IMR-90 (cell line): ENCODE data around the gene ANXA2. TPM values are rescaled to one million over a fixed set of nuclear protein-coding genes. Genes with fewer than 3 reads are reported as not detected.

Experiments
- ATAC-seq: fragments of 200-7000 bp; cut with Tn5 transposase; 2 replicates; pipeline ENCODE4 v1.9.1; 2020; ENCODE audit warnings: low read depth, mild to moderate bottlenecking, moderate library complexity
- BruUV-seq: library from RNA; stranded (reverse); fragments of 400-500 nt; replicated peaks from 2 replicates; lab custom pipeline; 2021; lab: Mats Ljungman, UMichigan
- CTCF ChIA-PET: fragments of 300-600 bp; formaldehyde crosslinking; extraction: SDS; loops from one replicate; lab custom pipeline; 2021; ENCODE audit warnings: antibody characterized with exemption; lab: Yijun Ruan, JAX
- POLR2A ChIA-PET: fragments of 300-600 bp; sonication (Branson Sonifier 250); formaldehyde crosslinking; loops from one replicate; lab custom pipeline; 2022; ENCODE audit warnings: antibody characterized with exemption; ENCODE audit not compliant: unreplicated experiment; lab: Charles Lee
- DNase-seq: peaks from one replicate; pipeline ENCODE4 v3.0.0; 2013
- H2AFZ ChIP-seq: replicated peaks from 2 replicates; pipeline ENCODE3; 2013; ENCODE audit warnings: low read length, mild to moderate bottlenecking; ENCODE audit not compliant: poor library complexity
- H2AK5ac ChIP-seq: 2 replicates; pipeline ENCODE4 v1.6.1; 2013; ENCODE audit warnings: low read depth, low read length, inconsistent platforms
- H2AK9ac ChIP-seq: replicated peaks from 2 replicates; pipeline ENCODE3; 2013; ENCODE audit warnings: mild to moderate bottlenecking, low read depth, low read length, moderate library complexity; ENCODE audit not compliant: poor library complexity
- H2BK120ac ChIP-seq: 2 replicates; pipeline ENCODE4 v1.6.1; 2013; ENCODE audit warnings: low read depth, low read length, inconsistent platforms
- H2BK15ac ChIP-seq: 3 replicates; pipeline ENCODE4 v1.6.1; 2013; ENCODE audit warnings: low read depth, low read length, inconsistent platforms
- H2BK20ac ChIP-seq: 2 replicates; pipeline ENCODE4 v1.6.1; 2013; ENCODE audit warnings: low read depth, mild to moderate bottlenecking, inconsistent platforms, low read length, moderate library complexity
- H2BK5ac ChIP-seq: 2 replicates; pipeline ENCODE4 v1.6.1; 2013; ENCODE audit warnings: mild to moderate bottlenecking, low read depth, low read length, inconsistent platforms; ENCODE audit not compliant: poor library complexity, severe bottlenecking
- H3K14ac ChIP-seq: replicated peaks from 2 replicates; pipeline ENCODE4 v1.6.1; 2013; ENCODE audit warnings: low read depth, low read length, inconsistent platforms
- H3K18ac ChIP-seq: 2 replicates; pipeline ENCODE4 v1.6.1; 2013; ENCODE audit warnings: low read depth, low read length, control low read depth
- H3K23ac ChIP-seq: 2 replicates; pipeline ENCODE4 v1.6.1; 2013; ENCODE audit warnings: low read depth, low read length, inconsistent platforms
- H3K27ac ChIP-seq: 2 replicates; pipeline ENCODE4 v1.5.1; 2013; ENCODE audit warnings: mild to moderate bottlenecking, control low read depth, low read length; ENCODE audit not compliant: insufficient read depth
- H3K27me3 ChIP-seq: 2 replicates; pipeline ENCODE4 v1.6.1; 2013; ENCODE audit warnings: low read length; ENCODE audit not compliant: control insufficient read depth, insufficient read depth
- H3K36me3 ChIP-seq: 2 replicates; pipeline ENCODE4 v1.6.1; 2013; ENCODE audit warnings: low read length, mixed read lengths; ENCODE audit not compliant: control insufficient read depth, insufficient read depth
- H3K4ac ChIP-seq: 2 replicates; pipeline ENCODE4 v1.6.1; 2013; ENCODE audit warnings: low read depth, low read length, inconsistent platforms
- H3K4me1 ChIP-seq: 2 replicates; pipeline ENCODE4 v1.6.1; 2013; ENCODE audit warnings: low read length, mixed read lengths; ENCODE audit not compliant: control insufficient read depth, insufficient read depth
- H3K4me2 ChIP-seq: 2 replicates; pipeline ENCODE4 v1.6.1; 2013; ENCODE audit warnings: low read depth, mild to moderate bottlenecking, control low read depth, low read length, moderate library complexity
- H3K4me3 ChIP-seq: 2 replicates; pipeline ENCODE4 v1.5.1; 2013; ENCODE audit warnings: low read depth, mild to moderate bottlenecking, control low read depth, low read length, moderate library complexity; ENCODE audit not compliant: insufficient read depth
- H3K56ac ChIP-seq: 2 replicates; pipeline ENCODE4 v1.6.1; 2013; ENCODE audit warnings: low read length, inconsistent platforms; ENCODE audit not compliant: insufficient read depth; ENCODE audit errors: extremely low read depth
- H3K79me1 ChIP-seq, 2 experiments: 2 replicates each; pipeline ENCODE4 v1.6.1; 2013; ENCODE audit warnings: low read length in 2 of 2, inconsistent platforms in 1 of 2, low read depth in 1 of 2
- H3K9ac ChIP-seq: 2 replicates; pipeline ENCODE4 v1.6.1; 2013; ENCODE audit warnings: low read depth, low read length, control low read depth
- H3K9me1 ChIP-seq: 2 replicates; pipeline ENCODE4 v1.6.1; 2013; ENCODE audit warnings: low read length, inconsistent platforms; ENCODE audit not compliant: insufficient read depth
- H3K9me3 ChIP-seq: 2 replicates; pipeline ENCODE4 v1.6.1; 2013; ENCODE audit warnings: low read length; ENCODE audit not compliant: control insufficient read depth, insufficient read depth
- H4K20me1 ChIP-seq: 2 replicates; pipeline ENCODE4 v1.6.1; 2013; ENCODE audit warnings: low read length, inconsistent platforms; ENCODE audit not compliant: insufficient read depth
- H4K5ac ChIP-seq: 2 replicates; pipeline ENCODE4 v1.6.1; 2013; ENCODE audit warnings: mild to moderate bottlenecking, low read depth, low read length, control low read depth
- H4K8ac ChIP-seq, 2 experiments: 2 replicates each; pipeline ENCODE4 v1.6.1; 2013; ENCODE audit warnings: low read depth in 2 of 2, low read length in 2 of 2, control low read depth in 1 of 2, inconsistent platforms in 1 of 2
- H4K91ac ChIP-seq: 2 replicates; pipeline ENCODE4 v1.6.1; 2013; ENCODE audit warnings: low read depth, low read length, inconsistent platforms; ENCODE audit not compliant: insufficient read depth
- BHLHE40 ChIP-seq: fragments of 150-350 bp; IDR thresholded peaks from 2 replicates; pipeline ENCODE4 v1.6.1; 2016; ENCODE audit warnings: mild to moderate bottlenecking, low read depth, low read length
- CEBPB ChIP-seq: IDR thresholded peaks from 2 replicates; pipeline ENCODE4 v1.6.1; 2012; ENCODE audit warnings: low read depth, low read length, improper control_type of control experiment
- CHD1 ChIP-seq: IDR thresholded peaks from 2 replicates; pipeline ENCODE4 v1.6.1; 2012; ENCODE audit warnings: low read depth, low read length, improper control_type of control experiment
- CTCF ChIP-seq: conservative IDR thresholded peaks from 2 replicates; pipeline ENCODE4 v1.5.1; 2012; ENCODE audit warnings: mild to moderate bottlenecking, low read depth, low read length, improper control_type of control experiment
- ELK1 ChIP-seq: fragments of 150-350 bp; IDR thresholded peaks from 2 replicates; pipeline ENCODE4 v1.6.1; 2016; ENCODE audit warnings: low read depth, mild to moderate bottlenecking, low read length, moderate library complexity, borderline replicate concordance
- FOS ChIP-seq: fragments of 150-350 bp; IDR thresholded peaks from 2 replicates; pipeline ENCODE4 v1.6.1; 2016; ENCODE audit warnings: low read depth, low read length
- MAFK ChIP-seq: IDR thresholded peaks from 2 replicates; pipeline ENCODE4 v1.6.1; 2012; ENCODE audit warnings: low read depth, low read length, improper control_type of control experiment
- MAZ ChIP-seq: IDR thresholded peaks from 2 replicates; pipeline ENCODE4 v1.6.1; 2012; ENCODE audit warnings: low read depth, mild to moderate bottlenecking, low read length, improper control_type of control experiment, moderate library complexity, borderline replicate concordance
- MXI1 ChIP-seq: IDR thresholded peaks from 2 replicates; pipeline ENCODE4 v1.6.1; 2012; ENCODE audit warnings: low read depth, mild to moderate bottlenecking, low read length, moderate library complexity, borderline replicate concordance
- NFE2L2 ChIP-seq: fragments of 150-350 bp; IDR thresholded peaks from 2 replicates; pipeline ENCODE4 v1.6.1; 2016; ENCODE audit warnings: low read depth, mild to moderate bottlenecking, low read length
- POLR2A ChIP-seq: IDR thresholded peaks from 2 replicates; pipeline ENCODE4 v1.6.1; 2012; ENCODE audit warnings: mild to moderate bottlenecking, low read depth, low read length
- RAD21 ChIP-seq: IDR thresholded peaks from 2 replicates; pipeline ENCODE4 v1.6.1; 2012; ENCODE audit warnings: low read length, improper control_type of control experiment
- RCOR1 ChIP-seq: IDR thresholded peaks from 2 replicates; pipeline ENCODE4 v1.6.1; 2012; ENCODE audit warnings: mild to moderate bottlenecking, low read length, improper control_type of control experiment; ENCODE audit not compliant: insufficient replicate concordance
- RFX5 ChIP-seq: IDR thresholded peaks from 2 replicates; pipeline ENCODE4 v1.8.0; 2012; ENCODE audit warnings: low read depth, mild to moderate bottlenecking, low read length, moderate library complexity
- SMC3 ChIP-seq: fragments of 150-350 bp; IDR thresholded peaks from 2 replicates; pipeline ENCODE4 v1.6.1; 2016; ENCODE audit warnings: low read depth, mild to moderate bottlenecking, antibody characterized with exemption, low read length, moderate library complexity
- USF2 ChIP-seq: fragments of 150-350 bp; IDR thresholded peaks from 2 replicates; pipeline ENCODE4 v1.6.1; 2017; ENCODE audit warnings: mild to moderate bottlenecking, antibody characterized with exemption, low read length, low read depth
- WGBS, 2 experiments: methylation state at CpG; one replicate each; pipeline versions ENCODE4 v1.1.5 to v1.1.7; 2013; ENCODE audit warnings: missing lambda C conversion rate in 2 of 2; ENCODE audit not compliant: insufficient read length in 1 of 2; ENCODE audit errors: extremely low coverage in 2 of 2; 5-methylcytosine and 5-hydroxymethylcytosine counted together
- dilution Hi-C: fragments of 300-500 bp; cut with HindIII; formaldehyde crosslinking; loops from one replicate; pipeline ENCODE4 v1.14.3; 2018; ENCODE audit warnings: low sequenced_read_pairs; ENCODE audit not compliant: unreplicated experiment
- in situ Hi-C: fragments of 300-500 bp; cut with MboI; formaldehyde crosslinking; loops from 3 replicates; pipeline ENCODE4 v1.14.3; 2019; ENCODE audit warnings: low sequenced_read_pairs, inconsistent platforms, mixed read lengths
- intact Hi-C: fragments of 100-400 bp; cut with micrococcal nuclease; formaldehyde crosslinking; loops from 2 replicates; pipeline ENCODE4 v1.10.0; 2022
- polyA plus RNA-seq, 3 experiments: library from polyadenylated mRNA; depleted of rRNA; stranded (reverse); fragments of >200 nt; gene quantifications; 2 replicates each; pipeline ENCODE4 v1.2.3, GENCODE V29; 2012; ENCODE audit warnings: low replicate concordance in 1 of 3
- total RNA-seq: library from RNA; depleted of rRNA; stranded (reverse); fragments of >200 nt; gene quantifications from 2 replicates; pipeline ENCODE4 v1.2.3, GENCODE V29; 2012

Gene ANXA2
- total and polyA plus RNA-seq, 2 of the 4 experiments (the other 2 are of a cell fraction): 7,454 to 8,412 TPM

- H2AK9ac ChIP-seq: no peak overlapping the region
- no peak overlapping the region for H3K27ac ChIP-seq
- H3K9me1 ChIP-seq: peaks cover 3% of the 10 kb centered on the region; the same call in 1 of the 2 replicates
- no peak overlapping the region for H2BK120ac ChIP-seq
- TF ChIP-seq MAFK (no peak), RAD21 (no peak), RFX5 (no peak), CEBPB (no peak), BHLHE40 (no peak), USF2 (no peak), CTCF (no peak), RCOR1 (no peak), ELK1 (no peak), FOS (no peak), CHD1 (no peak), MAZ (no peak), MXI1 (no peak), SMC3 (no peak), POLR2A (no peak), NFE2L2 (no peak)
- POLR2A ChIA-PET: no interaction called here
- no peak overlapping the region for H2BK20ac ChIP-seq
- intact Hi-C loops: no loop called here
- WGBS, 2 experiments: no CpG with 5 or more reads among the region's 1 CpG
- H3K27me3 ChIP-seq: no peaks in the 10 kb centered on the region
- no peak overlapping the region for H4K5ac ChIP-seq
- DNase-seq: no peak
- peaks cover 3% of the 10 kb centered on the region; the same call in 1 of the 2 replicates for H3K4me1 ChIP-seq
- no peak overlapping the region for H3K14ac ChIP-seq
- in situ Hi-C loops: loop anchor here (25.0 kb wide), 1 partner anchor 742 kb away; the partner anchor contains the start of gene BNIP2
- no peak overlapping the region for H3K23ac ChIP-seq
- H3K4me2 ChIP-seq: no peak overlapping the region
- no peak overlapping the region for H2BK5ac ChIP-seq
- ATAC-seq: no peak
- H4K8ac ChIP-seq: no peak overlapping the region
- H3K9me3 ChIP-seq: no peaks in the 10 kb centered on the region
- dilution Hi-C loops: no loop called here
- CTCF ChIA-PET: no interaction called here
- H3K36me3 ChIP-seq: peaks cover 9% of the 10 kb centered on the region; the same call in 1 of the 2 replicates
- no peak overlapping the region for H2AFZ ChIP-seq
- H3K4ac ChIP-seq: no peak overlapping the region
- H3K56ac ChIP-seq: no peak overlapping the region
- no peak overlapping the region for H3K4me3 ChIP-seq
- no peak overlapping the region for H3K18ac ChIP-seq
- H2AK5ac ChIP-seq: no peak overlapping the region
- H3K79me1 ChIP-seq: peaks cover 6 to 15% of the 10 kb centered on the region in 2 experiments
- H4K91ac ChIP-seq: no peak overlapping the region
- no peak overlapping the region for H3K9ac ChIP-seq
- no TSS peak for BruUV-seq
- no peak overlapping the region for H2BK15ac ChIP-seq
- peaks cover 3% of the 10 kb centered on the region; the same call in 1 of the 2 replicates for H4K20me1 ChIP-seq
Measured at GRCh38 chr15:60428935-60429334, 31.1 kb upstream of the ANXA2 start.
